GM21515 (cell line): ENCODE measurements around the gene ROR2.

Source experiments
- ATAC-seq: cut with Tn5 transposase; IDR thresholded peaks from one replicate; pipeline ENCODE4 v1.9.1; 2021; ENCODE audit not compliant: unreplicated experiment

The ROR2 gene

GRCh38 chr9:91902475-91903125, 47.4 kb downstream of the ROR2 start:
- no peak for ATAC-seq

GRCh38 chr9:91900797-91901177, 49.2 kb downstream of the ROR2 start:
- ATAC-seq = no peak

- ATAC-seq = no peak
Observed at GRCh38 chr9:91900055-91900796, 49.8 kb downstream of the ROR2 start.

GRCh38 chr9:91899594-91899993, 50.4 kb downstream of the ROR2 start:
- ATAC-seq = no peak

GRCh38 chr9:91899219-91899563, 50.8 kb downstream of the ROR2 start:
- ATAC-seq = no peak

- no peak for ATAC-seq
Observed at GRCh38 chr9:91898451-91899218, 51.4 kb downstream of the ROR2 start.

GRCh38 chr9:91897201-91897600, 52.8 kb downstream of the ROR2 start:
- no peak for ATAC-seq

GRCh38 chr9:91896513-91897121, 53.4 kb downstream of the ROR2 start:
- ATAC-seq = no peak

GRCh38 chr9:91896097-91896496, 53.9 kb downstream of the ROR2 start:
- ATAC-seq = no peak

GRCh38 chr9:91894536-91894935, 55.5 kb downstream of the ROR2 start:
- ATAC-seq = no peak

- ATAC-seq = no peak
Observed at GRCh38 chr9:91894023-91894422, 56.0 kb downstream of the ROR2 start.

GRCh38 chr9:91891915-91892314, 58.1 kb downstream of the ROR2 start:
- no peak for ATAC-seq

GRCh38 chr9:91890662-91891061, 59.4 kb downstream of the ROR2 start:
- ATAC-seq = no peak

GRCh38 chr9:91889161-91889911, 60.7 kb downstream of the ROR2 start:
- no peak for ATAC-seq

GRCh38 chr9:91886414-91887076, 63.5 kb downstream of the ROR2 start:
- no peak for ATAC-seq

- no peak for ATAC-seq
Observed at GRCh38 chr9:91885746-91886413, 64.1 kb downstream of the ROR2 start.

- ATAC-seq = no peak
Observed at GRCh38 chr9:91884696-91885687, 65.0 kb downstream of the ROR2 start.

- no peak for ATAC-seq
Observed at GRCh38 chr9:91884153-91884552, 65.9 kb downstream of the ROR2 start.

- ATAC-seq = no peak
Observed at GRCh38 chr9:91883503-91883902, 66.5 kb downstream of the ROR2 start.
